IMR-90 (cell line): ENCODE measurements around the gene SLC25A25. TPM values are rescaled to one million over a fixed set of nuclear protein-coding genes. Genes with fewer than 3 reads are reported as not detected.

Source experiments
- ATAC-seq: fragments of 200-7000 bp; cut with Tn5 transposase; 2 replicates; pipeline ENCODE4 v1.9.1; 2020; ENCODE audit warnings: low read depth, mild to moderate bottlenecking, moderate library complexity
- BruUV-seq: library from RNA; stranded (reverse); fragments of 400-500 nt; replicated peaks from 2 replicates; lab custom pipeline; 2021; lab: Mats Ljungman, UMichigan
- CTCF ChIA-PET: fragments of 300-600 bp; formaldehyde crosslinking; extraction: SDS; loops from one replicate; lab custom pipeline; 2021; ENCODE audit warnings: antibody characterized with exemption; lab: Yijun Ruan, JAX
- POLR2A ChIA-PET: fragments of 300-600 bp; sonication (Branson Sonifier 250); formaldehyde crosslinking; loops from one replicate; lab custom pipeline; 2022; ENCODE audit warnings: antibody characterized with exemption; ENCODE audit not compliant: unreplicated experiment; lab: Charles Lee
- DNase-seq: peaks from one replicate; pipeline ENCODE4 v3.0.0; 2013
- H2AFZ ChIP-seq: replicated peaks from 2 replicates; pipeline ENCODE3; 2013; ENCODE audit warnings: low read length, mild to moderate bottlenecking; ENCODE audit not compliant: poor library complexity
- H2AK5ac ChIP-seq: 2 replicates; pipeline ENCODE4 v1.6.1; 2013; ENCODE audit warnings: low read depth, low read length, inconsistent platforms
- H2AK9ac ChIP-seq: replicated peaks from 2 replicates; pipeline ENCODE3; 2013; ENCODE audit warnings: mild to moderate bottlenecking, low read depth, low read length, moderate library complexity; ENCODE audit not compliant: poor library complexity
- H2BK120ac ChIP-seq: 2 replicates; pipeline ENCODE4 v1.6.1; 2013; ENCODE audit warnings: low read depth, low read length, inconsistent platforms
- H2BK15ac ChIP-seq: 3 replicates; pipeline ENCODE4 v1.6.1; 2013; ENCODE audit warnings: low read depth, low read length, inconsistent platforms
- H2BK20ac ChIP-seq: 2 replicates; pipeline ENCODE4 v1.6.1; 2013; ENCODE audit warnings: low read depth, mild to moderate bottlenecking, inconsistent platforms, low read length, moderate library complexity
- H2BK5ac ChIP-seq: 2 replicates; pipeline ENCODE4 v1.6.1; 2013; ENCODE audit warnings: mild to moderate bottlenecking, low read depth, low read length, inconsistent platforms; ENCODE audit not compliant: poor library complexity, severe bottlenecking
- H3K14ac ChIP-seq: replicated peaks from 2 replicates; pipeline ENCODE4 v1.6.1; 2013; ENCODE audit warnings: low read depth, low read length, inconsistent platforms
- H3K18ac ChIP-seq: 2 replicates; pipeline ENCODE4 v1.6.1; 2013; ENCODE audit warnings: low read depth, low read length, control low read depth
- H3K23ac ChIP-seq: 2 replicates; pipeline ENCODE4 v1.6.1; 2013; ENCODE audit warnings: low read depth, low read length, inconsistent platforms
- H3K27ac ChIP-seq: 2 replicates; pipeline ENCODE4 v1.5.1; 2013; ENCODE audit warnings: mild to moderate bottlenecking, control low read depth, low read length; ENCODE audit not compliant: insufficient read depth
- H3K27me3 ChIP-seq: 2 replicates; pipeline ENCODE4 v1.6.1; 2013; ENCODE audit warnings: low read length; ENCODE audit not compliant: control insufficient read depth, insufficient read depth
- H3K36me3 ChIP-seq: 2 replicates; pipeline ENCODE4 v1.6.1; 2013; ENCODE audit warnings: low read length, mixed read lengths; ENCODE audit not compliant: control insufficient read depth, insufficient read depth
- H3K4ac ChIP-seq: 2 replicates; pipeline ENCODE4 v1.6.1; 2013; ENCODE audit warnings: low read depth, low read length, inconsistent platforms
- H3K4me1 ChIP-seq: 2 replicates; pipeline ENCODE4 v1.6.1; 2013; ENCODE audit warnings: low read length, mixed read lengths; ENCODE audit not compliant: control insufficient read depth, insufficient read depth
- H3K4me2 ChIP-seq: 2 replicates; pipeline ENCODE4 v1.6.1; 2013; ENCODE audit warnings: low read depth, mild to moderate bottlenecking, control low read depth, low read length, moderate library complexity
- H3K4me3 ChIP-seq: 2 replicates; pipeline ENCODE4 v1.5.1; 2013; ENCODE audit warnings: low read depth, mild to moderate bottlenecking, control low read depth, low read length, moderate library complexity; ENCODE audit not compliant: insufficient read depth
- H3K56ac ChIP-seq: 2 replicates; pipeline ENCODE4 v1.6.1; 2013; ENCODE audit warnings: low read length, inconsistent platforms; ENCODE audit not compliant: insufficient read depth; ENCODE audit errors: extremely low read depth
- H3K79me1 ChIP-seq, 2 experiments: 2 replicates each; pipeline ENCODE4 v1.6.1; 2013; ENCODE audit warnings: low read length in 2 of 2, inconsistent platforms in 1 of 2, low read depth in 1 of 2
- H3K9ac ChIP-seq: 2 replicates; pipeline ENCODE4 v1.6.1; 2013; ENCODE audit warnings: low read depth, low read length, control low read depth
- H3K9me1 ChIP-seq: 2 replicates; pipeline ENCODE4 v1.6.1; 2013; ENCODE audit warnings: low read length, inconsistent platforms; ENCODE audit not compliant: insufficient read depth
- H3K9me3 ChIP-seq: 2 replicates; pipeline ENCODE4 v1.6.1; 2013; ENCODE audit warnings: low read length; ENCODE audit not compliant: control insufficient read depth, insufficient read depth
- H4K20me1 ChIP-seq: 2 replicates; pipeline ENCODE4 v1.6.1; 2013; ENCODE audit warnings: low read length, inconsistent platforms; ENCODE audit not compliant: insufficient read depth
- H4K5ac ChIP-seq: 2 replicates; pipeline ENCODE4 v1.6.1; 2013; ENCODE audit warnings: mild to moderate bottlenecking, low read depth, low read length, control low read depth
- H4K8ac ChIP-seq, 2 experiments: 2 replicates each; pipeline ENCODE4 v1.6.1; 2013; ENCODE audit warnings: low read depth in 2 of 2, low read length in 2 of 2, control low read depth in 1 of 2, inconsistent platforms in 1 of 2
- H4K91ac ChIP-seq: 2 replicates; pipeline ENCODE4 v1.6.1; 2013; ENCODE audit warnings: low read depth, low read length, inconsistent platforms; ENCODE audit not compliant: insufficient read depth
- BHLHE40 ChIP-seq: fragments of 150-350 bp; IDR thresholded peaks from 2 replicates; pipeline ENCODE4 v1.6.1; 2016; ENCODE audit warnings: mild to moderate bottlenecking, low read depth, low read length
- CEBPB ChIP-seq: IDR thresholded peaks from 2 replicates; pipeline ENCODE4 v1.6.1; 2012; ENCODE audit warnings: low read depth, low read length, improper control_type of control experiment
- CHD1 ChIP-seq: IDR thresholded peaks from 2 replicates; pipeline ENCODE4 v1.6.1; 2012; ENCODE audit warnings: low read depth, low read length, improper control_type of control experiment
- FOS ChIP-seq: fragments of 150-350 bp; IDR thresholded peaks from 2 replicates; pipeline ENCODE4 v1.6.1; 2016; ENCODE audit warnings: low read depth, low read length
- MAFK ChIP-seq: IDR thresholded peaks from 2 replicates; pipeline ENCODE4 v1.6.1; 2012; ENCODE audit warnings: low read depth, low read length, improper control_type of control experiment
- MAZ ChIP-seq: IDR thresholded peaks from 2 replicates; pipeline ENCODE4 v1.6.1; 2012; ENCODE audit warnings: low read depth, mild to moderate bottlenecking, low read length, improper control_type of control experiment, moderate library complexity, borderline replicate concordance
- MXI1 ChIP-seq: IDR thresholded peaks from 2 replicates; pipeline ENCODE4 v1.6.1; 2012; ENCODE audit warnings: low read depth, mild to moderate bottlenecking, low read length, moderate library complexity, borderline replicate concordance
- NFE2L2 ChIP-seq: fragments of 150-350 bp; IDR thresholded peaks from 2 replicates; pipeline ENCODE4 v1.6.1; 2016; ENCODE audit warnings: low read depth, mild to moderate bottlenecking, low read length
- POLR2A ChIP-seq: IDR thresholded peaks from 2 replicates; pipeline ENCODE4 v1.6.1; 2012; ENCODE audit warnings: mild to moderate bottlenecking, low read depth, low read length
- RAD21 ChIP-seq: IDR thresholded peaks from 2 replicates; pipeline ENCODE4 v1.6.1; 2012; ENCODE audit warnings: low read length, improper control_type of control experiment
- RCOR1 ChIP-seq: IDR thresholded peaks from 2 replicates; pipeline ENCODE4 v1.6.1; 2012; ENCODE audit warnings: mild to moderate bottlenecking, low read length, improper control_type of control experiment; ENCODE audit not compliant: insufficient replicate concordance
- RFX5 ChIP-seq: IDR thresholded peaks from 2 replicates; pipeline ENCODE4 v1.8.0; 2012; ENCODE audit warnings: low read depth, mild to moderate bottlenecking, low read length, moderate library complexity
- SMC3 ChIP-seq: fragments of 150-350 bp; IDR thresholded peaks from 2 replicates; pipeline ENCODE4 v1.6.1; 2016; ENCODE audit warnings: low read depth, mild to moderate bottlenecking, antibody characterized with exemption, low read length, moderate library complexity
- WGBS, 2 experiments: methylation state at CpG; one replicate each; pipeline versions ENCODE4 v1.1.5 to v1.1.7; 2013; ENCODE audit warnings: missing lambda C conversion rate in 2 of 2; ENCODE audit not compliant: insufficient read length in 1 of 2; ENCODE audit errors: extremely low coverage in 2 of 2; 5-methylcytosine and 5-hydroxymethylcytosine counted together
- dilution Hi-C: fragments of 300-500 bp; cut with HindIII; formaldehyde crosslinking; loops from one replicate; pipeline ENCODE4 v1.14.3; 2018; ENCODE audit warnings: low sequenced_read_pairs; ENCODE audit not compliant: unreplicated experiment
- in situ Hi-C: fragments of 300-500 bp; cut with MboI; formaldehyde crosslinking; loops from 3 replicates; pipeline ENCODE4 v1.14.3; 2019; ENCODE audit warnings: low sequenced_read_pairs, inconsistent platforms, mixed read lengths
- intact Hi-C: fragments of 100-400 bp; cut with micrococcal nuclease; formaldehyde crosslinking; loops from 2 replicates; pipeline ENCODE4 v1.10.0; 2022
- polyA plus RNA-seq, 3 experiments: library from polyadenylated mRNA; depleted of rRNA; stranded (reverse); fragments of >200 nt; gene quantifications; 2 replicates each; pipeline ENCODE4 v1.2.3, GENCODE V29; 2012; ENCODE audit warnings: low replicate concordance in 1 of 3
- total RNA-seq: library from RNA; depleted of rRNA; stranded (reverse); fragments of >200 nt; gene quantifications from 2 replicates; pipeline ENCODE4 v1.2.3, GENCODE V29; 2012
- TF ChIP-seq, protein P1 (sequence below): fragments of 150-350 bp; IDR thresholded peaks from 2 replicates; pipeline ENCODE4 v1.6.1; 2016; ENCODE audit warnings: low read depth, mild to moderate bottlenecking, low read length, moderate library complexity, borderline replicate concordance
- TF ChIP-seq, protein P2 (sequence below): conservative IDR thresholded peaks from 2 replicates; pipeline ENCODE4 v1.5.1; 2012; ENCODE audit warnings: mild to moderate bottlenecking, low read depth, low read length, improper control_type of control experiment
- TF ChIP-seq, protein P3 (sequence below): fragments of 150-350 bp; IDR thresholded peaks from 2 replicates; pipeline ENCODE4 v1.6.1; 2017; ENCODE audit warnings: mild to moderate bottlenecking, antibody characterized with exemption, low read length, low read depth

SLC25A25 gene
- total and polyA plus RNA-seq, 2 of the 4 experiments (the other 2 are of a cell fraction) = 14.0 to 17.9 TPM

DNA sequence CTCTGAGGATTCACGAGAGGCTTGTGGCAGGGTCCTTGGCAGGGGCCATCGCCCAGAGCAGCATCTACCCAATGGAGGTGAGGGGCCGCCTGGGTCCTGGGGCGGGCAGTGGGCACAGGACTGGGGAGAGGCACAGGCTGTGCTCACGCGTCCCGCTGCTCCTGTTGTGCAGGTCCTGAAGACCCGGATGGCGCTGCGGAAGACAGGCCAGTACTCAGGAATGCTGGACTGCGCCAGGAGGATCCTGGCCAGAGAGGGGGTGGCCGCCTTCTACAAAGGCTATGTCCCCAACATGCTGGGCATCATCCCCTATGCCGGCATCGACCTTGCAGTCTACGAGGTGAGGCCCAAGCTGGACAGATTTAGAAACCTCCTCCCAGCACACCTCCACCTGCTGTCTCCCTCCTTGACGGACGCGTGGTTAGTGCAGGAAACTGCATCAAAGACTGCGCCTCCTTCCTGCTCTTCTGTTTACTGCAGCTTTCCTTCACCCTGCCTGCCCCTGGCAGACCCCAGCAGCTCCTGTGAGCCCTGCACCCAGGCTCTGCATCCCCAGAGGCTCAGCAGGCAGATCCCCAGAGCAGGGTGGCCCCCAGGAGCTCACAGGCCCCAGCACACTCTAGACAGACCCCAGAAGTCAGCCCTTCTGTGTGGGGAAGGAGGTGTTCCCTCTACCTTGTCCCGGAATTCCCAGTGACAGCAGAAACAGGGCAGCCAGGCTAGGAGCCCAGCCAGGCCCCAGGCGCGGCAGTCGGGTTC lies 38.3 kb downstream of the SLC25A25 start:
- ChIA-PET POLR2A (no interaction called here), CTCF (no interaction called here)
- no peak overlapping the region for H3K4me2 ChIP-seq
- no peak overlapping the region for H4K91ac ChIP-seq
- no peak overlapping the region for H2AK5ac ChIP-seq
- H3K23ac ChIP-seq = no peak overlapping the region
- H2AK9ac ChIP-seq = no peak overlapping the region
- peaks cover 66% of the 10 kb centered on the region for H3K36me3 ChIP-seq
- H3K9me1 ChIP-seq = no peaks in the 10 kb centered on the region
- ATAC-seq (no peak), DNase-seq (no peak)
- H3K18ac ChIP-seq = no peak overlapping the region
- no peaks in the 10 kb centered on the region for H3K9me3 ChIP-seq
- H4K8ac ChIP-seq = no peak overlapping the region
- TF ChIP-seq RFX5 = no peak
- no peak for TF ChIP-seq SMC3
- TF ChIP-seq, protein P1, sequence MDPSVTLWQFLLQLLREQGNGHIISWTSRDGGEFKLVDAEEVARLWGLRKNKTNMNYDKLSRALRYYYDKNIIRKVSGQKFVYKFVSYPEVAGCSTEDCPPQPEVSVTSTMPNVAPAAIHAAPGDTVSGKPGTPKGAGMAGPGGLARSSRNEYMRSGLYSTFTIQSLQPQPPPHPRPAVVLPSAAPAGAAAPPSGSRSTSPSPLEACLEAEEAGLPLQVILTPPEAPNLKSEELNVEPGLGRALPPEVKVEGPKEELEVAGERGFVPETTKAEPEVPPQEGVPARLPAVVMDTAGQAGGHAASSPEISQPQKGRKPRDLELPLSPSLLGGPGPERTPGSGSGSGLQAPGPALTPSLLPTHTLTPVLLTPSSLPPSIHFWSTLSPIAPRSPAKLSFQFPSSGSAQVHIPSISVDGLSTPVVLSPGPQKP = no peak
- TF ChIP-seq RAD21 = no peak
- no peak for TF ChIP-seq MAFK
- TF ChIP-seq MXI1 = no peak
- TF ChIP-seq, protein P2, sequence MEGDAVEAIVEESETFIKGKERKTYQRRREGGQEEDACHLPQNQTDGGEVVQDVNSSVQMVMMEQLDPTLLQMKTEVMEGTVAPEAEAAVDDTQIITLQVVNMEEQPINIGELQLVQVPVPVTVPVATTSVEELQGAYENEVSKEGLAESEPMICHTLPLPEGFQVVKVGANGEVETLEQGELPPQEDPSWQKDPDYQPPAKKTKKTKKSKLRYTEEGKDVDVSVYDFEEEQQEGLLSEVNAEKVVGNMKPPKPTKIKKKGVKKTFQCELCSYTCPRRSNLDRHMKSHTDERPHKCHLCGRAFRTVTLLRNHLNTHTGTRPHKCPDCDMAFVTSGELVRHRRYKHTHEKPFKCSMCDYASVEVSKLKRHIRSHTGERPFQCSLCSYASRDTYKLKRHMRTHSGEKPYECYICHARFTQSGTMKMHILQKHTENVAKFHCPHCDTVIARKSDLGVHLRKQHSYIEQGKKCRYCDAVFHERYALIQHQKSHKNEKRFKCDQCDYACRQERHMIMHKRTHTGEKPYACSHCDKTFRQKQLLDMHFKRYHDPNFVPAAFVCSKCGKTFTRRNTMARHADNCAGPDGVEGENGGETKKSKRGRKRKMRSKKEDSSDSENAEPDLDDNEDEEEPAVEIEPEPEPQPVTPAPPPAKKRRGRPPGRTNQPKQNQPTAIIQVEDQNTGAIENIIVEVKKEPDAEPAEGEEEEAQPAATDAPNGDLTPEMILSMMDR = no peak
- no peak for TF ChIP-seq FOS
- no peak for TF ChIP-seq POLR2A
- no peak for TF ChIP-seq RCOR1
- TF ChIP-seq, protein P3, sequence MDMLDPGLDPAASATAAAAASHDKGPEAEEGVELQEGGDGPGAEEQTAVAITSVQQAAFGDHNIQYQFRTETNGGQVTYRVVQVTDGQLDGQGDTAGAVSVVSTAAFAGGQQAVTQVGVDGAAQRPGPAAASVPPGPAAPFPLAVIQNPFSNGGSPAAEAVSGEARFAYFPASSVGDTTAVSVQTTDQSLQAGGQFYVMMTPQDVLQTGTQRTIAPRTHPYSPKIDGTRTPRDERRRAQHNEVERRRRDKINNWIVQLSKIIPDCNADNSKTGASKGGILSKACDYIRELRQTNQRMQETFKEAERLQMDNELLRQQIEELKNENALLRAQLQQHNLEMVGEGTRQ = no peak
- TF ChIP-seq MAZ = no peak
- no peak for TF ChIP-seq CEBPB
- TF ChIP-seq CHD1 = no peak
- no peak for TF ChIP-seq BHLHE40
- no peak for TF ChIP-seq NFE2L2
- intact Hi-C loops = no loop called here
- H2BK15ac ChIP-seq = no peak overlapping the region
- no peak overlapping the region for H2BK5ac ChIP-seq
- no peaks in the 10 kb centered on the region for H3K27me3 ChIP-seq
- no peak overlapping the region for H3K4me3 ChIP-seq
- H3K56ac ChIP-seq = no peak overlapping the region
- no peak overlapping the region for H3K27ac ChIP-seq
- WGBS, 2 experiments = 100% methylated on average over 10 of the region's 23 CpGs; no CpG with 5 or more reads in 1 of the 2 experiments
- in situ Hi-C loops = no loop called here
- H3K9ac ChIP-seq = no peak overlapping the region
- no peak overlapping the region for H2AFZ ChIP-seq
- no peak overlapping the region for H3K14ac ChIP-seq
- H2BK120ac ChIP-seq = no peak overlapping the region
- no peak overlapping the region for H2BK20ac ChIP-seq
- H3K4ac ChIP-seq = no peak overlapping the region
- dilution Hi-C loops = no loop called here
- H4K20me1 ChIP-seq = peaks cover 28% of the 10 kb centered on the region
- H3K4me1 ChIP-seq = no peaks in the 10 kb centered on the region
- H3K79me1 ChIP-seq = peaks cover 9 to 49% of the 10 kb centered on the region in 2 experiments
- H4K5ac ChIP-seq = no peak overlapping the region
- BruUV-seq = no TSS peak
